Activated CD4-positive, alpha-beta T cell treated with anti-CD3 and anti-CD28 coated beads, Interleukin-2, amount 50 U/mL, for 1 hour (primary cell): ENCODE data around the gene ITGA8.

Experiments
- DNase-seq: peaks from one replicate; pipeline ENCODE4 v3.0.0-alpha.2; 2020

Gene ITGA8

DNA sequence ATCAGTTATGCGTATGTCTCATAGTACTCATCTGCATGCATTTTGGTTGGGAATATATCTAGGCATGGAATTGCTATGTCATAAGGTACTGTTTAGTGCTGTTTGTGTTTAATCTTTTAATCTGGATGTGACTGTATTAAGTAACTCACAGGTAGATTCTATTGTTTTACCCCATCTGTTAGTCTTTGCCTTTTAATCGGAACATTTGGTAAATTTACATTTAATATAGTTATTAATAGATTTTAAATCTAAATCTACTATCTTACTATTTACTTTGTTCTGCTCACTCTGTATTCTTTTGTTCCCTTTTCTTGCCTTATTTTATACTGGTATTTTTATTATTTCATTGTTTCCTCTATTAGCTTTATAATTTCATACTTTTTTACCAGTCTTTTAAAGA lies 10.6 kb upstream of the ITGA8 start:
- DNase-seq = no peak

GRCh38 chr10:15729890-15730289 lies 10.2 kb upstream of the ITGA8 start:
- DNase-seq = no peak

DNA sequence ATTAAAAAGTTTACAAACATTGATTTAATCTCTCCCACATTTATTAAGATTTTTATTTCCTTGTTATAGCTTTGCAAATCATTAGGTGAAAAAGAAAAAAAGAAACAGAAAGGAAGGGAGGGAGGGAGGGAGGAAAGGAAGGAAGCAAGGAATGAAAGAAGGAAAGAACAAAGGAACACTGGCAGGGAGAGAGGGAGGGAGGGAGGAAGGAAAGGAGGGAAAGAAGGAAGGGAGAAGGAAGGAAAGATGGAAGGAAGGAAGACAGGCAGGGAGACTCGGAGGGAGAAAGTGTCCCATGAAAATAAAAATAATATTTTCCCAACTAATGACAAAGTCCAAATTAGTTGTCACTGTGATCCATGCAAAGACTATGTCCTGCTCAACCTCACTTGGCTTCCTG lies 6.3 kb upstream of the ITGA8 start:
- no peak for DNase-seq

- DNase-seq = no peak
Observed at GRCh38 chr10:15725603-15726002, 5.9 kb upstream of the ITGA8 start.

- no peak for DNase-seq
Observed at GRCh38 chr10:15724683-15725082, 5.0 kb upstream of the ITGA8 start.

DNA sequence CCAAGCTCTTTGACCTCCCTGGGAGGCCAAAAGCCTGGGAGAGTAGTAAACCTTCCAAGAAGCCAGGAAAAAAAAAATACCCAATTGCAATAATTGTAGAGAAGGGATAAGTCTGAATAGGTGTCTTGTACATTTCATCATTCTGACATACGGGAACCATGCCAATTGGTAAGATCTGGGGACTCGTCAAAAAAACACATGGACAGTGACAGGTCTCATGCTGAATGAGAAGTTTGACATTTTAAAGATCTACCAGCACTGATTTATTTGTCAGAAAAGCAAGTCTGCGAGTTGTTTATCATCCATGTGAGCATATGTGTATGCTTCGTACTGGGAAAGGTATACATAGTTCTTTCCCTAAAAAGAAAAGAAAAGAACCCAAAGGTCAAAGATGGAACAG lies 4.1 kb upstream of the ITGA8 start:
- no peak for DNase-seq

GRCh38 chr10:15720635-15721287 lies 1.0 kb upstream of the ITGA8 start:
- no peak for DNase-seq

- no peak for DNase-seq
Observed at GRCh38 chr10:15719049-15719898, 448 bp downstream of the ITGA8 start.

GRCh38 chr10:15718694-15719048 lies 1.1 kb downstream of the ITGA8 start:
- DNase-seq = no peak

DNA sequence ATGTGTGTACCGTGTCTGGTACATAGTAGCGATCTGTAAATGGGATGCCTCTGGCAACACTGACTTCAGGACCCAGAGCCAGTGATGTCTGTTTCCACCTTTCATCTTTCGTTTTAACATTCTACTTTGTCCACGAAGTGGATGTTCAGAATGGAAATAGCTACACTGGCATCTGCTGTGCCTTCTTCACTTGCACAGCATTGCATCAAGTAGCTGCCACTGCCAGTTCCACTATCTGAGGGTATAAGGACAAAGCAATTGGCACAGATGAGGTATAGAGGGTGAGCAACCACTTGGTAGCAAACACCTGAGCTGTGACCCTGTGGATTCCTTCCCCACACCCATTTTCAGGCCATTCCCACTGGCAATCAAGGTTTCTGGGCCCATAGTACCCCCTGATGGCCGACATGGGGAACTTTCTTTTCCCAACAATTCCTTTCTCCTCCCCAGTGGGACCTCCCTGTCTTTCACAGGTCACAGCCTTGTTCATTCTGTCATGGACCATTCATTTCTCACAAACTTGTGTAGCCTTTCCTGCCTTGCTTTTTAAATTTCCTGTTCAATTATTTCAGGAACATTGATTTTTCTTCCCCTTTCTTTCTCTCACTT lies 4.0 kb downstream of the ITGA8 start:
- no peak for DNase-seq

DNA sequence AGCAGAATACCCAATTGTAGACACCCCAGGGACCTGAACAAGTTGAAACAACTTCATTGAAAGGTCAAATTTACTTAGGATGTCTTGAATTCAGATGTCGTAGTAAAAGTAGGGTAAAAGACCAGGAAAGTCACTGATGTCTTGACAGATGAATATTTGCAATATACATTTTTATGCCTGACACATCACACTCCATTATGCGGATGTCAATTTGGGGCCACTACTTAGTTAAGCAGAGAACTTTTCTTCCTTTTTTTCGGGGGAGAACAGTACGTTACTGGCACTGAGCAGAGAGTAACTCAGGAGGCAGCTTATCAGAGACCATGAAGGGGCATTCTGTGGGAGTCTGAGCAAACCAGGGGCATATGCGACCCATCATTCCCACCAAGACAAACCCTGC lies 4.9 kb downstream of the ITGA8 start:
- DNase-seq = no peak

DNA sequence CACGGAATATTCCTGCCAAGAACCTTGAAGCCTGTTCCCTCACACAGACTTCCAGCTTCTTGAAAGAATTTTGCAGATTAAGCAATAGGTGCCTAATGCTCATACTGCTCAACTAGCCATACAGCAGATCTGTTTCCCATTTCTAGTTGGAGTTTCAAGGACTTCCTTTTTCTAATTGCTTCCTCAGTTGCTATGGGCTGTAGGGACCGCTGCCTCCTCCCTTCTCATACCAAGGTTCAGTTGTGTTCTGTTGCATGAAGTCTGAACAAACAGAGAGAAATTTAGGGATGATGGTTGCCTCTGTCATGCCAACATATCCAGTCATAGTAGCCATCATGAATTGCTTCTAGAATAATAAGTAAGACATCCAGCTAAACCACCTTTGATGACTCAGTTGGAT lies 6.8 kb downstream of the ITGA8 start:
- DNase-seq = no peak

GRCh38 chr10:15710455-15710854 lies 9.3 kb downstream of the ITGA8 start:
- no peak for DNase-seq

GRCh38 chr10:15705298-15705697 lies 14.4 kb downstream of the ITGA8 start:
- DNase-seq = no peak

- DNase-seq = no peak
Observed at GRCh38 chr10:15704581-15704968, 15.1 kb downstream of the ITGA8 start.

- DNase-seq = no peak
Observed at GRCh38 chr10:15703944-15704580, 15.7 kb downstream of the ITGA8 start.

GRCh38 chr10:15703151-15703880 lies 16.4 kb downstream of the ITGA8 start:
- no peak for DNase-seq

DNA sequence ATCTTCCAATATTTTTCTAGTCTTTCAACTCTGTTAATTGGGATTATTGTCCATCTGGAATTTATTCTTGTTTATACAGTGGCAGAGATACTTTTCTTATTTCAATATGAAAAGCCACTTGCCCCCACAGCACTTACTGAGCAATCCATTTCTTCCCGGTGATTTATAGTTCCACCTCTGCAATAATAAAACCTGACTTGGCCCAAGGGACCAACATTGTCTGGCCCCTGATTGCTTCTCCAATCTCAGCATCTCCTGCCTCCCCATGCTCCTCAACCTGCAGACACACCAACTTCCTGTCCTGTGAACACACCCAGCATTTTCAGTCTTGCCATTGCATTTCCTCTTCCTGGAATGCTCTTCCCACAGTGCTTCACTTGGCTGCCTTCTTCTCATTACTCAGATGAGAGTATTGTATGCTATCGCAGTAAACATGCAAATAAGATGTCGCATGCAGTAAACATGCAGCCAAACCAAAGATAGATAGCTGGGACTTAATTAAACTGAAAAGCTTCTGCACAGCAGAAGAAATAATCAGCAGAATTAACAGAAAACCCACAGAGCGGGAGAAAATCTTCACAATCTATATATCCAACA lies 19.5 kb downstream of the ITGA8 start:
- DNase-seq = no peak

DNA sequence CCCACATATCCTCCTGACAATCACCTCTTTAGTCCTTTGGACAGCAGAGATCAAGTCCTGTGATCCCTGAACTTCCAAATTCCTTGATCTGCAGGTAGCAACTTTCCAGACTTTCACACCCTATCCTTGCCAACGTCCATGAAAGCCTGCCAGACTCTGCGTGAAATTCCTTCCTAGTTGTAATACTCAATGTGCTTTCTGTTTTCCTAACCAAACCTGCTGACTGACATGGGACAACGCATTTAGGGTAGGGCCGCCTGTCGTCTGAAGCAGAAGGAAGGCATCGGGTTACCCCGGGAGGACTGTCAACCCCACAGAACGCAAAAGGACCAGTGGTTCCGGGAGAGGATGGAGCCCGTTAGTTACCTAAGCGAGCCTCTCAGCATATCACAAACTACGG lies 23.9 kb downstream of the ITGA8 start:
- no peak for DNase-seq

DNA sequence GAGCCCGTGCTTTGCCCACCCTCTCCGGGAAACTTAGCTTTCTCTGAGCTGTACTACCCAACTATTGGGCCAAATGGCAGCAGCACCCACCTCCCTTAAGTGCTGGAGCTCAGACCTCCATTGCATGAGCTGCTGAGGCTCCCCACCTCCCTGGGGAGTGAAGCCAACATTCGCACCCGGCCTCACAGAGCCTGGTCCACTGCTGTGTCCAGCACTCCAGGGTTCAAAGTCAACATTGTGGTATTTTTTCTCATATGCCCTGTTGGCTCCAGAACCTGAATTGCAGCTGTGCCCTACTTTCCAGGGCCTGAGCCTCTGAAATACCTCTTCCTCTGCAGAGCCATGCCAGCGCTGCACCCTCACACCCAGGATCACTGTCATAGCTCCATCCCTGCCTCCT lies 29.7 kb downstream of the ITGA8 start:
- no peak for DNase-seq

GRCh38 chr10:15684768-15685167 lies 35.0 kb downstream of the ITGA8 start:
- DNase-seq = no peak

- DNase-seq = no peak
Observed at GRCh38 chr10:15681076-15681475, 38.6 kb downstream of the ITGA8 start.

DNA sequence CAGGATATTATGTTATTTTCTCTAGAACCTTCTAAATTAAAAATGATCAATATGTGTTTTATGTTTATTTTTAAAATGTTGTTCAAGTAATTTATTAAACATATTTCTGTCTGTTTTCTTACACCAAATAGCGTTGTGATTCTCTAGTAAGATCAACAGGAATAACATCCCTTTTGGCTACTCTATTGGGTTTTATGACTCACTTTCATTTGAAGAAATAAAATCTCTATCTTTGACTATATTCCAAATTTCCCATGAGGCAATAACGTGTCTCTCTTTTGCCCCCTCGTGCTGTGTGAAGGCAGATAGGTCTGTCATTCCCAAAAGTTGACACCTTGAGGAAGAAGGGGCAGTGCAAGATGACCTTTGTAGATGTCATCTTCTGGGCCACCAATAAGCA lies 40.9 kb downstream of the ITGA8 start:
- DNase-seq = no peak
